Sigmoid colon (tissue), 7 donors: ENCODE results near the gene DLEU7. TPM values are rescaled to one million over a fixed set of nuclear protein-coding genes. Genes with fewer than 3 reads are reported as not detected.

Source experiments
- DNase-seq: peaks from one replicate; pipeline ENCODE4 v3.0.0-alpha.2; 2019
- H3K27ac ChIP-seq, 4 donors: fragments of 200-600 bp; sonication (generic); one replicate each; pipeline ENCODE4 v1.5.1; 2016 to 2019; ENCODE audit warnings: mild to moderate bottlenecking in 1 of 4
- H3K27me3 ChIP-seq, 3 donors: fragments of 200-600 bp; sonication (generic); one replicate each; pipeline ENCODE4 v1.5.1; 2019; ENCODE audit warnings: mild to moderate bottlenecking in 1 of 3
- H3K36me3 ChIP-seq, 4 donors: fragments of 200-600 bp; sonication (generic); one replicate each; pipeline ENCODE4 v1.5.1; 2016 to 2019
- H3K4me1 ChIP-seq, 4 donors: fragments of 200-600 bp; sonication (generic); one replicate each; pipeline ENCODE4 v1.5.1; 2017 to 2019
- H3K4me3 ChIP-seq, 4 donors: fragments of 200-600 bp; sonication (generic); one replicate each; pipeline ENCODE4 v1.5.1; 2017 to 2019; ENCODE audit warnings: mild to moderate bottlenecking in 2 of 4, moderate library complexity in 1 of 4
- H3K9me3 ChIP-seq, 4 donors: fragments of 200-600 bp in 3 of 4; sonication (generic) in 3 of 4; one replicate each; pipeline versions ENCODE4 v1.5.1 to v1.6.1; 2013 to 2019
- EP300 ChIP-seq, 4 donors: sonication (generic); formaldehyde crosslinking; IDR thresholded peaks; one replicate each; pipeline ENCODE4 v1.6.1; 2017; ENCODE audit warnings: antibody characterized with exemption in 4 of 4
- POLR2A ChIP-seq, 2 donors: fragments of 450-650 bp; IDR thresholded peaks; one replicate each; pipeline ENCODE4 v1.6.1; 2016; ENCODE audit warnings: antibody characterized with exemption in 2 of 2, mild to moderate bottlenecking in 2 of 2, moderate library complexity in 2 of 2
- POLR2AphosphoS5 ChIP-seq, 4 donors: sonication (generic); formaldehyde crosslinking; IDR thresholded peaks; one replicate each; pipeline ENCODE4 v1.6.1; 2017; ENCODE audit warnings: antibody characterized with exemption in 4 of 4
- WGBS, 2 donors: extraction: QIAGEN DNeasy Blood & Tissue Kit; methylation state at CpG; one replicate each; pipeline ENCODE4 v1.1.7; 2013; 5-methylcytosine and 5-hydroxymethylcytosine counted together
- intact Hi-C: fragments of 100-400 bp; cut with DNase I; formaldehyde crosslinking; loops from one replicate; pipeline ENCODE4 v1.15.1; 2023
- polyA plus RNA-seq, 3 donors: library from polyadenylated mRNA; stranded (reverse); fragments of 200-250 nt; gene quantifications; one replicate each; pipeline ENCODE4 v1.2.3, GENCODE V29; 2013
- total RNA-seq, 4 donors: library from RNA; depleted of rRNA; stranded (reverse); fragments of >200 nt; gene quantifications; one replicate each; pipeline ENCODE4 v1.1.0, GENCODE V29; 2016
- TF ChIP-seq, protein P1 (sequence below), 4 experiments: fragments of 450-650 bp in 3 of 4; fragments of 200-600 bp in 1 of 4; IDR thresholded peaks; one replicate each; pipeline ENCODE4 v1.5.1; 2016 to 2019; ENCODE audit warnings: antibody characterized with exemption in 4 of 4, mild to moderate bottlenecking in 3 of 4, moderate library complexity in 2 of 4
- donor health status: healthy with polysubstance abuse.
- donor health status: Bipolar disorder and iron deficiency.
- donor health status: healthy.

Gene DLEU7
- total and polyA plus RNA-seq, 7 donors, result 0.10 to 1.1 (median 0.62) TPM; not detected in 3

DNA sequence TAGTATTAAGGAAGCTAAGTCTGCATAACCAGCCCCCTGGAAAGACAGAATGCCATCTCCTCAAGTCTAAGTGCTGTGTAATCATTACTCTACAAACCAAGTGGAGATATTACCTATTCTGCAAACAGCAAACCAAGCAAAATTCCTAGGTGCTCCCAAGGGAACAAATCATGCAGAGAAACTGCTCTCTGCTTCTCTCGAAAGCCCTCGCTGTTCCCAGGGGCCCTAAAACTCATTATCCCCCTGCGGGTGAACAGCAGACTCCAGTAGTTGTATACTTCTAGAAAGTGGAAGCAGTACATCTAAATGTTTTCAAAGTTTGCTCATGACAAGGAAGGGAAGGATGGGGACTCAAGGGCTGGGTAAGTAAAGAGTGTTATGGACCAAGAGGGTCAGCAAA lies 3.2 kb downstream of the DLEU7 start:
- Histone ChIP-seq H3K27ac (no peak overlapping the region), H3K36me3 (no peaks in the 10 kb centered on the region), H3K9me3 (no peaks in the 10 kb centered on the region), H3K4me1 (peaks cover 0 to 13% (median 11%) of the 10 kb centered on the region in 4 donors), H3K4me3 (no peak overlapping the region), H3K27me3 (peaks cover 0 to 27% (median 15%) of the 10 kb centered on the region in 3 donors)
- 72 to 93% methylated on average over 3 of the region's 3 CpGs for WGBS, 2 donors
- DNase-seq, result no peak
- TF ChIP-seq, protein P1, sequence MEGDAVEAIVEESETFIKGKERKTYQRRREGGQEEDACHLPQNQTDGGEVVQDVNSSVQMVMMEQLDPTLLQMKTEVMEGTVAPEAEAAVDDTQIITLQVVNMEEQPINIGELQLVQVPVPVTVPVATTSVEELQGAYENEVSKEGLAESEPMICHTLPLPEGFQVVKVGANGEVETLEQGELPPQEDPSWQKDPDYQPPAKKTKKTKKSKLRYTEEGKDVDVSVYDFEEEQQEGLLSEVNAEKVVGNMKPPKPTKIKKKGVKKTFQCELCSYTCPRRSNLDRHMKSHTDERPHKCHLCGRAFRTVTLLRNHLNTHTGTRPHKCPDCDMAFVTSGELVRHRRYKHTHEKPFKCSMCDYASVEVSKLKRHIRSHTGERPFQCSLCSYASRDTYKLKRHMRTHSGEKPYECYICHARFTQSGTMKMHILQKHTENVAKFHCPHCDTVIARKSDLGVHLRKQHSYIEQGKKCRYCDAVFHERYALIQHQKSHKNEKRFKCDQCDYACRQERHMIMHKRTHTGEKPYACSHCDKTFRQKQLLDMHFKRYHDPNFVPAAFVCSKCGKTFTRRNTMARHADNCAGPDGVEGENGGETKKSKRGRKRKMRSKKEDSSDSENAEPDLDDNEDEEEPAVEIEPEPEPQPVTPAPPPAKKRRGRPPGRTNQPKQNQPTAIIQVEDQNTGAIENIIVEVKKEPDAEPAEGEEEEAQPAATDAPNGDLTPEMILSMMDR (IDR thresholded peaks at IDR 0.05), result no peak
- intact Hi-C loops, result no loop called here

DNA sequence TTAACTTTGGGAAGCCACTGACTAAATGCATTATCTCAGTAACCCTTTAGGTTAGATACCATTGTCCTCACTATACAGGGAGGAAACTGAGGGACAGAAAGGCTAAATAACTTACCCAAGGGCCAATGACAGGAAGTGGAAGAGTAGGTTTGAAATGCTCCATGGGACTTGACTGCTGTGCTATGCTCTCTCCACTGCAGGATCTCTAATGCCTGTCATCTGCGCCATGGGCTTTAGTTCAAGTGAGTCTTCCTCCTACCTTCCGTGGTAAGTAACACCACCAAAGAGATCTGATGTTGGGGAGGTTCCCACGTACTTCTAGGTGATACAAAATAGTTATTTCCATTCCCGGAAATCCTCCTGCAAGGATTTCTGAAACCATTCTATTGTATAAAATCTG lies 3.7 kb downstream of the DLEU7 start:
- Histone ChIP-seq H3K27me3 (peaks cover 0 to 27% (median 15%) of the 10 kb centered on the region in 3 donors), H3K4me3 (no peak overlapping the region), H3K4me1 (peaks cover 0 to 13% (median 11%) of the 10 kb centered on the region in 4 donors), H3K36me3 (no peaks in the 10 kb centered on the region), H3K27ac (no peak overlapping the region), H3K9me3 (no peaks in the 10 kb centered on the region)
- DNase-seq, result no peak
- TF ChIP-seq POLR2AphosphoS5 (IDR thresholded peaks at IDR 0.05) (no peak), EP300 (IDR thresholded peaks at IDR 0.05) (no peak), POLR2A (IDR thresholded peaks at IDR 0.05) (no peak)
- TF ChIP-seq, protein P1 (IDR thresholded peaks at IDR 0.05), result no peak
- WGBS, 2 donors, result 92 to 95% methylated on average over 4 of the region's 4 CpGs
- intact Hi-C loops, result no loop called here

DNA sequence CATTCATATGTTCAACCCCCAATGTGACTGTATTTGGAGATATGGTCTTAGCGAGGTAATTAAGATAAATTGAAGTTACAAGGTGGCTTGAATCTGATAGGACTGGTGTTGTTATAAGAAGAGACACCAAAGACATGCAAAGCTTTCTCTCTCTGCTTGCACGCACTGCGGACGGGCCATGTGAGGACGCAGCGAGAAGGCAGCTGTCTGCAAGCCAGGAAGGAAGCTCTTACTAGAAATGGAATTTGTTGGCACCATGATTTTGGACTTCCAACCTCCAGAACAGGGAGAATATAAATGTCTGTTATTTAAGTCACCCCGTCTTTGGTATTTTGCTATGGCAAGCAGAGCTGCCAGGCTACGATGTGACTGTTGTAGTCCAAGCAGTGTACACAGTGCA lies 4.8 kb downstream of the DLEU7 start:
- Histone ChIP-seq H3K27me3 (peaks cover 0 to 26% (median 15%) of the 10 kb centered on the region in 3 donors), H3K4me3 (no peak overlapping the region), H3K27ac (no peak overlapping the region), H3K4me1 (peaks cover 0 to 11% (median 11%) of the 10 kb centered on the region in 4 donors), H3K36me3 (no peaks in the 10 kb centered on the region), H3K9me3 (no peaks in the 10 kb centered on the region)
- intact Hi-C loops, result no loop called here
- TF ChIP-seq, protein P1 (IDR thresholded peaks at IDR 0.05), result no peak
- TF ChIP-seq EP300 (IDR thresholded peaks at IDR 0.05) (no peak), POLR2A (IDR thresholded peaks at IDR 0.05) (no peak), POLR2AphosphoS5 (IDR thresholded peaks at IDR 0.05) (no peak)
- DNase-seq, result no peak
- WGBS, 2 donors, result 92 to 93% methylated on average over 8 of the region's 8 CpGs

DNA sequence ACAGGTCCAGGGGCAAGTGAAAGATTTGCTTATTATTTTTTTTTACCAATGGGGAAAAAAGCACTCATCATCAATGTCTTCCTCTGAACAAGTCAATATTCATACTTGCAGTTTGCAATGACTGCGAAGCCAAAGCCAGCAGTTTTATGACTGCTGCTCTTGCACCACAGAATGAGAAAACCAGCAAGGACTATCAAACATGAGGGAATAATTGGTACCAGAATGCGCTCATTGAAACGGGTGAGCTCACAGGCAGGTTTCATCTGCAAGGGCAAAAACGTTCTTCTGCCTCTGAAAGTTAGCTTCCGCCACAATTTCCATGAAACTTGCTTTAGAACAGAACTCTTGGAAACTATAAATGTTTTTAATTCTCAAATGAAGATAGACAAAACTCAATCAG lies 5.5 kb downstream of the DLEU7 start:
- DNase-seq, result no peak
- H3K27me3 ChIP-seq, result peaks cover 0 to 19% (median 9%) of the 10 kb centered on the region in 3 donors
- H3K36me3 ChIP-seq, result no peaks in the 10 kb centered on the region
- H3K4me3 ChIP-seq, result no peak overlapping the region
- intact Hi-C loops, result no loop called here
- no peaks in the 10 kb centered on the region for H3K9me3 ChIP-seq
- H3K4me1 ChIP-seq, result peaks cover 0 to 5% (median 4%) of the 10 kb centered on the region in 4 donors
- no peak for TF ChIP-seq EP300 (IDR thresholded peaks at IDR 0.05)
- TF ChIP-seq POLR2A (IDR thresholded peaks at IDR 0.05), result no peak
- WGBS, 2 donors, result 93 to 97% methylated on average over 5 of the region's 5 CpGs
- no peak overlapping the region for H3K27ac ChIP-seq

DNA sequence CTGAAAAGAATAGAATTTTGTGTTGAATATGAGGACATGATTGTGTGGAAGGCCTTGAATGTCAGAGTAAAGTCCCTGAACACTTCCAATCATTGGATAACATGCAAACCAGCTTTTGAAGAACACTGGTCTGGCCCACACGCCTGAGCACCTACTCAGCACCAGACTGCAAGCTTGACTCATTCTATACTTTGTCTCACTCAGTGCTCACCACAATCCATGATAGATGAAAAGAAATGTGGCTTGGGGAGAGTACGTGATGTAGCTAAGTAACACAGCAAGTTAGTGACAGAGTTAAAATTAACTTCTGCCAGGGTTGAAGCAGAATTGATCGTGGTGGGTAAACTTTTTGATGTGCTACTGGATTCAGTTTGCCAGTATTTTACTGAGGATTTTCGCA lies 12.0 kb downstream of the DLEU7 start:
- no peak overlapping the region for H3K4me3 ChIP-seq
- H3K27ac ChIP-seq, result no peak overlapping the region
- H3K9me3 ChIP-seq, result no peaks in the 10 kb centered on the region
- WGBS, 2 donors, result 84 to 86% methylated on average over 4 of the region's 4 CpGs
- no peaks in the 10 kb centered on the region for H3K27me3 ChIP-seq
- H3K36me3 ChIP-seq, result no peaks in the 10 kb centered on the region
- DNase-seq, result no peak
- TF ChIP-seq POLR2AphosphoS5 (IDR thresholded peaks at IDR 0.05), result no peak
- TF ChIP-seq, protein P1 (IDR thresholded peaks at IDR 0.05), result no peak
- H3K4me1 ChIP-seq, result no peaks in the 10 kb centered on the region
- intact Hi-C loops, result no loop called here
